Brain microvascular endothelial cell (primary cell): ENCODE data around the gene CHPT1.

Experiments
- DNase-seq: peaks from one replicate; pipeline ENCODE4 v3.0.0-alpha.2; 2020
- H3K27ac ChIP-seq: fragments of 250-450 bp; sonication (Bioruptor Pico); 2 replicates; pipeline ENCODE4 v1.5.1; 2020; ENCODE audit warnings: mild to moderate bottlenecking, moderate library complexity
- H3K27me3 ChIP-seq: fragments of 250-450 bp; sonication (Bioruptor Pico); replicated peaks from 2 replicates; pipeline ENCODE4 v1.5.1; 2020; ENCODE audit warnings: mild to moderate bottlenecking
- H3K36me3 ChIP-seq: fragments of 250-450 bp; sonication (Bioruptor Pico); replicated peaks from 2 replicates; pipeline ENCODE4 v1.5.1; 2020; ENCODE audit warnings: mild to moderate bottlenecking
- H3K4me3 ChIP-seq: 2 replicates; pipeline ENCODE4 v1.5.1; 2011; ENCODE audit warnings: low read depth, mild to moderate bottlenecking, control low read depth, low read length, moderate library complexity
- in situ Hi-C: cut with HindIII; loops from 2 replicates; pipeline ENCODE4 v1.10.0; 2017; ENCODE audit warnings: low sequenced_read_pairs, low pct_ligation_motif_present
- TF ChIP-seq, protein P1 (sequence below): IDR thresholded peaks from 2 replicates; pipeline ENCODE4 v1.5.1; 2011; ENCODE audit warnings: low read depth, mild to moderate bottlenecking, moderate library complexity, low read length, control low read depth, inconsistent platforms; ENCODE audit errors: missing control alignments

CHPT1 gene

DNA sequence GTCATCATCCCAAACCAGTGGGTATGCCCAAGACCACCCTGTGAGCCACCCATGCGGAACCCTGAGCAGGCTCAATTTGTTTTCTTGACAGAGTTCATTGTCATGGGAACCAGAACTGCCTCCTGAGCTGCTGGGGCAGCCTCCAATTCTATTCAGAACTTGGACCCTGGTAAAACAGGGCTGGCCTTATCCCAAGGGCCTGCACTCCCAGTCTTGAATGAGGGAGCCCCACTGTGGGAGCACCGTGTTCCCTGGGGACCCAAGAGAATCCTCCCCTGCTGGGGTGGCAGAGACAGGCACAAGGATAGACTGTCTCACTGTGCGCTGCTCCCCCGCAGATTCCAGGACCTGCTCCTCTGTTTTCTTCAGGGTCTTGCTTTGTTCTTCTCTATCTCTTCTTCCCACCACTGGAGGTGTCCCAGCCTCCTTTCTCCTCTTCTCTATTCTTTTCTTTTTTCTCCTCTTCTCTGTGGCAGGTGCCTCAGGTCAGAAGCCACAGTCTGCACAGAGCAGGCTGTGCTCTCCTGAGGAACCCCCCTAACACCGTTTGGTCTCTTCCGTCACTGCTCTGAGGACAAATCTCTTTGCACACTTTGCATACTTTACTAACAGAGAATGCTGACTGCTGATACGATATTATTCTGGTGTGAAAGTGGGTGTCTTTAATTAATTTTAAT lies 31.2 kb upstream of the CHPT1 start:
- H3K27ac ChIP-seq = no peak overlapping the region
- H3K36me3 ChIP-seq = no peaks in the 10 kb centered on the region
- in situ Hi-C loops = no loop called here
- H3K27me3 ChIP-seq = no peaks in the 10 kb centered on the region
- TF ChIP-seq, protein P1, sequence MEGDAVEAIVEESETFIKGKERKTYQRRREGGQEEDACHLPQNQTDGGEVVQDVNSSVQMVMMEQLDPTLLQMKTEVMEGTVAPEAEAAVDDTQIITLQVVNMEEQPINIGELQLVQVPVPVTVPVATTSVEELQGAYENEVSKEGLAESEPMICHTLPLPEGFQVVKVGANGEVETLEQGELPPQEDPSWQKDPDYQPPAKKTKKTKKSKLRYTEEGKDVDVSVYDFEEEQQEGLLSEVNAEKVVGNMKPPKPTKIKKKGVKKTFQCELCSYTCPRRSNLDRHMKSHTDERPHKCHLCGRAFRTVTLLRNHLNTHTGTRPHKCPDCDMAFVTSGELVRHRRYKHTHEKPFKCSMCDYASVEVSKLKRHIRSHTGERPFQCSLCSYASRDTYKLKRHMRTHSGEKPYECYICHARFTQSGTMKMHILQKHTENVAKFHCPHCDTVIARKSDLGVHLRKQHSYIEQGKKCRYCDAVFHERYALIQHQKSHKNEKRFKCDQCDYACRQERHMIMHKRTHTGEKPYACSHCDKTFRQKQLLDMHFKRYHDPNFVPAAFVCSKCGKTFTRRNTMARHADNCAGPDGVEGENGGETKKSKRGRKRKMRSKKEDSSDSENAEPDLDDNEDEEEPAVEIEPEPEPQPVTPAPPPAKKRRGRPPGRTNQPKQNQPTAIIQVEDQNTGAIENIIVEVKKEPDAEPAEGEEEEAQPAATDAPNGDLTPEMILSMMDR = no peak
- DNase-seq = no peak
- H3K4me3 ChIP-seq = no peak overlapping the region

DNA sequence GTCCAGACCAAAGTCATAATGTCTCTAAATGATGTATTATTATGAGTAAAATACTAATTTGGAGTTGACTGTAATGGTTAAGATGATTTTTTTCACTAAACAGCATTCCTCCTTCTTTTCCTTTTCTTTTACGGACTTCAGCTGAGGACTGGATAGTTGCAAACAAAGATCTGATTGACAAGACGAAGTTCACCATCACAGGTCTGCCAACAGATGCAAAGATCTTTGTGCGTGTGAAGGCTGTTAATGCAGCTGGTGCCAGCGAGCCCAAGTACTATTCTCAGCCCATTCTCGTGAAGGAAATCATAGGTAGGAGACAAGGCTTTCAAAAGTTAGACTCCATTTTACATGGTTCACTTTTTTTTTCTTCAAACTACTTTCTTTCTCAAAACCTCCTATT lies 29.8 kb upstream of the CHPT1 start:
- TF ChIP-seq, protein P1 = no peak
- Histone ChIP-seq H3K36me3 (no peaks in the 10 kb centered on the region), H3K27me3 (no peaks in the 10 kb centered on the region), H3K27ac (no peak overlapping the region), H3K4me3 (no peak overlapping the region)
- in situ Hi-C loops = no loop called here
- DNase-seq = no peak

DNA sequence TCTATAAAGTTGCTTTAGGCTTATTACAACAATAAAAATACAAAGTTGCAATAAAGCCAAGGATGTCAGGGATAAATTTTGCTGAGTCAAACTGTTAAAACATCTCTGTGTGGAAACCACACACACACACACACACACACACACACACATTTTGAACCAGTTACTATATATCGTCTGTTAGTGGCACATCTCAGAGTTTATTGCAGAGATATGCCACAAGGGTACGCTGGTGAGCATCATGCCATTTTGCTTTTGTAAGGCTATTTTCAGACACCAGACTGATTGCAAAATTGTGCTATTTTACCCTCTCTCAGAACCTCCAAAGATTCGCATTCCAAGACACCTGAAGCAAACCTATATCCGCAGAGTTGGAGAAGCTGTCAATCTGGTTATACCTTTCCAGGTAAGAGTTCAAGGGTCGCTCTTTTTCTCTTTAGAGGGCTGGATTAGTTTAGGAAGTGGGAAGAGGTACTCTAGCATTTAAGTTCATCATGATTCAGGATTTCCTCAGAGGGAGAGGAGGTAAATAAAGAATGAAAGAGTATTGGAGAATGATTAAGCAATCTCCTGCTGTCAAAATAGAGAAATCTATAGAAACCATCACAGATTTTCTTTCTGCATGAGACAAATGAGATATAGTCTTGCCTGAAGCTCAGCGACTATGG lies 27.3 kb upstream of the CHPT1 start:
- DNase-seq = peak; percentile 72
- H3K36me3 ChIP-seq = no peaks in the 10 kb centered on the region
- no peak overlapping the region for H3K27ac ChIP-seq
- no peaks in the 10 kb centered on the region for H3K27me3 ChIP-seq
- in situ Hi-C loops = no loop called here
- H3K4me3 ChIP-seq = no peak overlapping the region
- TF ChIP-seq, protein P1 = peak; percentile 61

DNA sequence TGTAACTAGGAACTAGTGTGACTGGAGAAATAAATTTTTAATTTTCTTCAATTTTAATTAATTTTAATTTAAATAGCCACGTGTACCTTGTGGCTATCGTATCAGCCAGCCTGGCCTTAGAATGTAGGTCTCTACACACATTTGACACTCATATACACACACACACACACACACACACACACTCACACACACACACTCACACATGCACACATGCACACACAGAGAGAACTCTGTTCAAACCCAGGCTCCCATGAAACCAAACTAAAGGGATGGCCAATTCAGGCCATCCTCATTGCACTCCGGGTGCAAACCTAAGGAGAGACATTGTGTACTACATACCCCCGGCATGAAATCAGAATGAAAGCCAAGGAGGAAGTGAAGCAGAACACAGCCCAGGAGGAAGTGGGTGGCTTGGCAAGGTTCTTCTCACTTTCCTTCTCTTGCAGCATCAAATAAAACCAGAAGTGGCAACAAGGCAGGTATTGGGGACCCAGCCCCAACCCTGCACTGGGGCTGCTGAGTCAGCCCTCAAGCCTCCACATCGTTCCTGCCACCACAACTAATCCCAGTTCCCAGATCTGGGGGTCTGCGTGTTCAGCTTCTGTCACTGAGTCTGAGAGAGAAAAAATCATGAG lies 26.2 kb upstream of the CHPT1 start:
- Histone ChIP-seq H3K27ac (no peak overlapping the region), H3K27me3 (no peaks in the 10 kb centered on the region), H3K36me3 (no peaks in the 10 kb centered on the region), H3K4me3 (no peak overlapping the region)
- no peak for DNase-seq
- in situ Hi-C loops = no loop called here
- TF ChIP-seq, protein P1 = no peak

DNA sequence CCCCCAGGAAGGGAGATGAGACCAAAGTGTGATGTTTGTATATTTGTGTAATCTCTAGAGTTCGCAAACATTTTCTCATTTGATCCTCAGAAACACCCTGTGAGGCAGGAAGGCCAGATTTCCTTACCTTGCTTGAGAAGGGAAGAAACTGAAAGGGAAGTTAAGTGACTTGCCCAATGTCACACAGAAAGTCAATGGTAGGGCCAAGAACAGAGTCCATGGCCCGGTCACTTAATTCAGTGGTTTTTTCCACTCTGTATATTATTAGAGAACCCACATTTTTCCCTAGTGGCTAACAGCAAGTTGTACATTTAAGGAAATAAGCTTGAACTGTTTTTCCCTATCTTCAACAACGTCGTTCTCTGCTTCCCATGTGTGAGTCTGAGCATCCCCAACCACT lies 25.6 kb upstream of the CHPT1 start:
- no peaks in the 10 kb centered on the region for H3K36me3 ChIP-seq
- in situ Hi-C loops = no loop called here
- no peak overlapping the region for H3K27ac ChIP-seq

More for the DNA sequence above, 25.6 kb upstream of the CHPT1 start:
- Histone ChIP-seq H3K4me3 (no peak overlapping the region), H3K27me3 (no peaks in the 10 kb centered on the region)
- TF ChIP-seq, protein P1 = no peak
- no peak for DNase-seq
